ENCODE measurements around the gene PIEZO2. TPM values are rescaled to one million over a fixed set of nuclear protein-coding genes. Genes with fewer than 3 reads are reported as not detected.
"Not testable (repeated sequence)": the region's sequence is repeated elsewhere in the genome, so short reads cannot be mapped to it uniquely, and the experiment has no call there.

Gene PIEZO2
- total RNA-seq, 2 donors from 2014 or later = 4.8 to 7.5 TPM

GRCh38 chr18:10951631-10952544 is 197.5 kb downstream of the PIEZO2 start:
- no peak for DNase-seq (ENCODE audit: low spot score)
- intact Hi-C loops (cut with DNase I) = no loop called here

DNA sequence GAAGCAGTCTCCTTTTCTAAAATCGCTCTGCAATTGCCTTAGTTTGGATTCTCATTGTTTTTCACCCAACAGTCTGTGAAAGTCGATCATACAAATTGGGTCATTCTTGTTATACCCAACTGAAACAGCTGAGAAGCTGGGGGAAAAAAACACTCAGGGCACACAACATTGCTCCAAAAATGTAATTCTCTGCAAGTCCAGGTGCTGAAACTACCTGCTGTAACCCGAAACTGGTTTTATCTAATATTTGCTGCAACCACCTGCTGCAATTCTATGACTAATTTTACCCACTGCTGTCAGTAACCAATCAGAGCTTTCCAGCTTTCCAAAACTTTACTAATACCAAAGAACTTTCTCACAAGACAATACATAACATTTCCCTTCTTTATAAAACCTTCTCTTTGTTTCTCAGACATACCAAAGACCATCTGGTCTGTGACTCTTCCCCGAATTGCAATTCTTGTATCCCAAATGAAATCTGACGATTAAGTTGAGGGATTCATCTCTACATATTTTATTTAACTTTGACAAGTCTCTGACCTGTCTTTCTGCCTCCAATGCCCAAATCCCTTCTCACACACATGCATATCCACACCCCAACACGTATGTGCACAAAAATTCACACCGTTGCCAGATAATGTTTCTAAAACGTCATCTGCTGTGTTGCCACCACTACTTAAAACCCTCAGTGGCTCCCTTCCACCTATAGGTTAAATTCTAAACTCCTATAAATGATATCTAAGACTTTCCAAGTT is 198.3 kb downstream of the PIEZO2 start:
- no peak for DNase-seq (ENCODE audit: low spot score)
- intact Hi-C loops (cut with DNase I) = no loop called here

- intact Hi-C loops (cut with DNase I) = no loop called here
Measured at GRCh38 chr18:10950080-10950875, 199.1 kb downstream of the PIEZO2 start.

GRCh38 chr18:10949655-10950054 is 199.7 kb downstream of the PIEZO2 start:
- no peak for DNase-seq (ENCODE audit: low spot score)
- intact Hi-C loops (cut with DNase I) = no loop called here

More at GRCh38 chr18:10950080-10950875, 199.1 kb downstream of the PIEZO2 start:
- no peak for DNase-seq (ENCODE audit: low spot score)

GRCh38 chr18:10948421-10948820 is 200.9 kb downstream of the PIEZO2 start:
- intact Hi-C loops (cut with DNase I) = no loop called here
- DNase-seq (ENCODE audit: low spot score) = no peak

- intact Hi-C loops (cut with DNase I) = no loop called here
- no peak for DNase-seq (ENCODE audit: low spot score)
Measured at GRCh38 chr18:10946058-10946457, 203.3 kb downstream of the PIEZO2 start.

- intact Hi-C loops (cut with DNase I) = no loop called here
- DNase-seq (ENCODE audit: low spot score) = no peak
Measured at GRCh38 chr18:10942998-10943397, 206.4 kb downstream of the PIEZO2 start.

DNA sequence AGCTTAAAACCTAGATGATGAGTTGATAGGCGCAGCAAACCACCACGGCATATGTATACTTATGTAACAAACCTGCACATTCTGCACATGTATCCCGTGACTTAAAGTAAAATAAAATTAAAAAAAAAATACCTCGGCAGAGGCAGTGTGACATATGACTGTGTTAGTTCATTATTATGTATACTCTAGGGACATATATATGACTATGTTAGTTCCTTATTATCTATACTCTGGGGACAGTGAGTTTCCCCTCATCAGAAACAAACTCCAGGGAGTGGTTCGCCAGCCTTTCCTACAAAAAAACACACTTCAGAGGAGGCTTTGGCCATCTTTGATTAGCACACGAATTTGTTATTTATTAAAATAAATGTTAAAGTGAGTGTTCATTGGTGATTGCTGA is 209.5 kb downstream of the PIEZO2 start:
- DNase-seq (ENCODE audit: low spot score) = no peak
- intact Hi-C loops (cut with DNase I) = no loop called here

DNA sequence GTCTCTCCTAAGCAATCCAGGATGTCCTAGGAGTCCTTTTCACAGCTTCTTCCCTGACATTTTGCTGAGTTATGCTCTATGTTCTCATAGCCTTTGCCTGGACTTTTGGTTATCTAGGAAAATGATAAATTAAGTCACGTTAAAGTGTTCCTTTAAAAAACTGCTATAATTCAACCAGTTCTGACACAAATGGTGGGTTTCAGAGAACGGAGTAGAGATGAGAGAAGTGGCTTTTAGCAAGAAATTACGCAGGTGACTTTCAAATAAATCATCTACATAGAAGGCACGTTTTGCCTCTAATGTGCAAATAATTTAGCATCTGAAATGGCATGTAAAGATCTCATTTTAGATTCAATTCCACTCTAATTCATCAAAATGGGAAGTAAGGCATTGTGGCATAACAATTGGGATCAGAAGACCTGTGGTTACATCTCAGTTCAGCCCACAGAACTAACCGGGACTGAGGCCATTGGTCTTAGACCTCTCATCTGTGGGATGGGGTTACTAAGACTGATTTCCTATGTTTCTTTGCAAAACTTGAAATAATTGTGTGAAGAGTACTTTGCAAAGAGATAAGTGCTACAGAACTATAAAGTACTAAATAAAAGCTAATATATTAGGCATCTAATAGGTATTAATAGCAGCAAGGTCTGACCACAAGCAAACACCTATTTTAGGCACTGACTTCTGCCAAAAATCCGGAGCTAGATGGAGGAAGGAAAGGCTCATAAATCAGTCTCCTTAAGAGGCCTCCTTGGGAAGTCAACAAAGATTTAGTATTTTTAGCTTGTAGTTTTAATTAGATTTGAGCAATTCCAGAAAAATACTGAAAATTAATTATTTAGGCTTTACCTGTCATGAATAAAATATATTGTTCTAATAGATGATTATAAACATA is 211.4 kb downstream of the PIEZO2 start:
- DNase-seq (ENCODE audit: low spot score) = no peak
- intact Hi-C loops (cut with DNase I) = no loop called here

GRCh38 chr18:10936176-10937053 is 213.0 kb downstream of the PIEZO2 start:
- intact Hi-C loops (cut with DNase I) = no loop called here
- DNase-seq (ENCODE audit: low spot score) = no peak

GRCh38 chr18:10935588-10935987 is 213.8 kb downstream of the PIEZO2 start:
- no peak for DNase-seq (ENCODE audit: low spot score)
- intact Hi-C loops (cut with DNase I) = no loop called here

DNA sequence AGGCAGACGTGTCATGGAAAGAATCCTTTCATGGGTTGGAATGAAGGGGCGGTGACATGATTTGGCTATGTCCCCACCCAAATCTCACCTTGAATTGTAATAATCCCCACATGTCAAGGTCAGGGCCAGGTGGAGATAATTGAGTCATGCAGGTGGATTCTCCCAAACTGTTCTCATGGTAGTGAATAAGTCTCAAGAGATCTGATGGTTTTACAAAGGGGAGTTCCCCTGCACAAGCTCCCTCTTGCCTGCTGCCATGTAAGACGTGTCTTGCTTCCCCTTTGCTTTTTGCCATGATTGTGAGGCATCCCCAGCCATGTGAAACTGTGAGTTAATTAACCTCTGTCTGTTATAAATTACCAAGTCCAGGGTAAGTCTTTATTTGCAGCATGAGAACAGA is 215.7 kb downstream of the PIEZO2 start:
- intact Hi-C loops (cut with DNase I); DNase-seq (ENCODE audit: low spot score): not testable (repeated sequence)

DNA sequence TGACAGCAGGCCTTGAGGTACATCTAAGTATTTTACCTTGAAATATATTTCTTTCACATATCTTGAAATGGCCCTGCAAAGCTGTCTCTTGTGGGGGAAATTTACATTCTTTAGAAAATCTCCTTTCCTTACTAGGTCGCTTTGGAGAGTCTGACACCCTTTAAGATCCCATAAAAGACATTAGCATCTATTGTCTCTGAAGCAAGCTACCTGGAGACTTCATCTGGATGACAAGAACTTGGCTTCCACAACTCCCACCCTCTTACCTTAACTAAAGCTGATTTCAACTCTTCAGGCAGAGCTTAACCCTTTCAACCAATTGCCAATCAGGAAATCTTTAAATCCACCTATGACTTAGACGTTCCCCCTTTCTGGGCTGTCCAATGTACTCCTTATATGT is 219.3 kb downstream of the PIEZO2 start:
- no peak for DNase-seq (ENCODE audit: low spot score)
- intact Hi-C loops (cut with DNase I) = no loop called here

- no peak for DNase-seq (ENCODE audit: low spot score)
- intact Hi-C loops (cut with DNase I) = no loop called here
Measured at GRCh38 chr18:10928772-10929373, 220.5 kb downstream of the PIEZO2 start.

- DNase-seq (ENCODE audit: low spot score) = no peak
- intact Hi-C loops (cut with DNase I) = no loop called here
Measured at GRCh38 chr18:10928011-10928771, 221.2 kb downstream of the PIEZO2 start.

GRCh38 chr18:10927286-10927992 is 221.9 kb downstream of the PIEZO2 start:
- intact Hi-C loops (cut with DNase I) = no loop called here
- no peak for DNase-seq (ENCODE audit: low spot score)

All from posterior vena cava (tissue), 2 donors.